MV-4-11 (cell line): ENCODE data around the gene ARID3B.
"Not testable (repeated sequence)": the region's sequence is repeated elsewhere in the genome, so short reads cannot be mapped to it uniquely, and the experiment has no call there.

Experiments
- DNase-seq: peaks from one replicate; lab custom pipeline; 2025; lab: John Stamatoyannopoulos, UW

The ARID3B gene

GRCh38 chr15:74540761-74541493, at the start of gene ARID3B:
Gene ARID3B (plus strand): TSS chr15:74541220. CDS start chr15:74543937, 2,717 bp downstream.
- peak; percentile 97 for DNase-seq

DNA sequence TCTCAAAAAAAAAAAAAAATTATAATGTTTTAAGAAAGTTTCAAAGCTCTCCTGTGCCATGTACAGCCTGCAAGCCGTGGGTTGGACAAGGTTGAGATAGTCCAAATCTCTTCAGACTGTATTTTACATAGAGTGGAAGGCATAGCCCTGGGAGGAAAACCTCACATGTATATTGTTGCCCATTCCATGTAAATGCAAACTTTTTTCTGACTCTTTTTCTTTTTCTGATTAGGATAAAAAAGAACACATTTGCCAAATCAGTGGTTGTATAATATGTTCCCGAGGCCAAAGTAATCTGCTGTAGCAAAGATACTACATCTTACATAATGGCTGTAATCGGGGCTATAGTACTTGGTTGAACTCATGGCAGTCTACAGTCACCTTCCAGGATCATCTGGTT, 44.4 kb upstream of the ARID3B start:
- no peak for DNase-seq

DNA sequence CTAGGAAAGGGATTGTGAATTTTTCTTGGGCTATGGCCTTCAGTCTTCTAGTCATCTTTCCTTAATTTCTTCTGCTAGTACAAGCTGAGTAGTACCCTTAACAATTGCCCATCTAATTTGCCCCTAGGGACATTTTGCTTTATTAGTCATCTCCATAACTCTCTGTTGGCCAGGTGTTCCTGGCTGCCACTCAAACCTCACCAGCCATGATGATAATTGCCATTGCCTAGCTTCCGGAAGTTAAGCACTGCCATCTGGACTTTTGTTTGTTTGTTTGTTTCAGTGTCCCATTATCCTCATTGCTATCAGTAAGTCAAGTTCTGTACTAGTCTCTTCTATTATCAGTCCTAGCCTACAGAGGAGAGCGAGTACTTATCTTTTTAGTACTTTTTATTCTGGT, 43.4 kb upstream of the ARID3B start:
- no peak for DNase-seq

DNA sequence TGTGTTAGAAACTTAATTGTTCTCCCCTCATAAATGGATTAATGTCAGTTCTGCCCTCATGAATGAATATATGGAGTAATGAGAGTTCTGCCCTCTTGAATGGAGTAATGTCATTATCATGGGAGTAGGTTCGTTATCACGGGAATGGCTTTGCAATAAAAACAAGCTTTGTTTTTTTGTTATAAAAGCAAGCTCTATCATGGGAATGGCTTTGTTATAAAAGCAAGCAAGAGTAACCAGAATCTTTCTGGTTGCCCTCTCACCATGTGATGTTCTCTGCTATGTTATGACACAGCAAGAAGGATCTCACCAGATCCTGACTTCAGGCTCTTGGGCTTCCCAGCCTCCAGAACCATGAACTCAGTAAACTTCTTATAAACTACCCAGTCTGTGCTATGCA, 41.7 kb upstream of the ARID3B start:
- DNase-seq: no peak

DNA sequence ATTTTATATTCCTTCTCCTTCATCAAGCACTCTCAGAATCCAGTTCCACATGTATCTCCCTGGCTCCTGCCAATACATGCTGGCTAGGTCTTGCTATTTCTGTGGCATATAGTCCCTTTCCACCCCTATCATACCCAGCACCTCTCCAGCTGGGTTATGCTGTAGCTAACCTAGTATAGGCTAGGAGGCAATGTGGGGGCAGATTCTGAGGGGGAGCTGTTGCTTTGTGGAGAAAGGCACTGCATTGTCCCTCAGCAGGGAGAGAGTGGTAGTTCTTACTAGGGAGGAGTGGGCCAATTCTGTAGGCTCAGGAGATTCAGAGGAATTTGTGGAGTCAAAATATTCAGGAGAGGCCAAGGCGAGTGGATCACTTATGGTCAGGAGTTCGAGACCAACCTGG, 40.6 kb upstream of the ARID3B start:
- DNase-seq: no peak

GRCh38 chr15:74502301-74502700, 38.7 kb upstream of the ARID3B start:
- DNase-seq: peak; percentile 58

DNA sequence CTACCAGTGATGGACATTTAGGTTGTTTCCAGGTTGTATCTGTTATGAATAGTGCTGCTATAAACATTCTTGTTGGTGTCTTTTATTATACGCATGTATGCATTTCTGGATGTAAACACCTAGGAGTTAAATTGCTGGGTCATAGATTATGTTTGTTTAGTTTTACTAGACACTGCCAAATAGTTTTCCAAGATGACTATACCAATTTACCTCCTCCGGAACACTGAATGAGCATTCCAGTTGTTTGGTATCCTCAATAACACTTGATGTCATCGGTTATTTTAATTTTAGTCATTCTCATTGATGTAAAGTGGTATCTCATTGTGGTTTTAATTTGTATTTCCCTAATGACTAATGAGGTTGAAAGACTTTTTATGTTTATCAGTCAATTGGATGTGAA, 36.6 kb upstream of the ARID3B start:
- DNase-seq: no peak

GRCh38 chr15:74504836-74505235, 36.2 kb upstream of the ARID3B start:
- DNase-seq: no peak

DNA sequence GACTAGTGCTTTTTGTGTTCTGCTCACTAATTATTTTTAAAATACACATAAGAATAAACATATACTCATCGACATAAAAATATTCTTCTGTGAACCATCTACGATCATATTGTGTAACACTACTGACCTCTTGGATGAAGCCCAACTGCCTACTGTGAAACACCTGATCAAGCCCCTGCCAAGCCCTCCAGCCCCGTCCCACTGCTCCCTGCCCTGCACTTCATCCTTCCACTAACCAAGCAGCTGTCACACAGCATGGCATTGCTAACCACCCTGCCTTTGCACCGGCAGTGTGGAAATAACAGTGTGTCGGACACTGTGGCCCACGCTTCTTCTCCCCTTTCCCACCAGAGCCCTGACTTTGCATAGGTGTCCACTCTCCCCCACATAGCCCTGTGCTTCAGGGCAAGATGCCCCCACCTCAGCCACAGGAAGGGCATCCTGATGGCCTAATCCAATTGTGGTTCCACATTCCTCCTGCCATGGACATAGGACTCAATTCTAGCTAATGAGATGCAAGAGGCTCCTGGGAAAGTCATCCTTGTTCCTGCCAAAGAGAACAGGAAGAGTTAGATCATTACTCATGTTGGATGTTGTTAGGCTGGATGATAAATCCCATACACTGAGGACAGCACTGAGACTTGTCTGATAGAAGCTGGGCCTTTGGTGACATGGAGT, 35.0 kb upstream of the ARID3B start:
- DNase-seq: no peak

DNA sequence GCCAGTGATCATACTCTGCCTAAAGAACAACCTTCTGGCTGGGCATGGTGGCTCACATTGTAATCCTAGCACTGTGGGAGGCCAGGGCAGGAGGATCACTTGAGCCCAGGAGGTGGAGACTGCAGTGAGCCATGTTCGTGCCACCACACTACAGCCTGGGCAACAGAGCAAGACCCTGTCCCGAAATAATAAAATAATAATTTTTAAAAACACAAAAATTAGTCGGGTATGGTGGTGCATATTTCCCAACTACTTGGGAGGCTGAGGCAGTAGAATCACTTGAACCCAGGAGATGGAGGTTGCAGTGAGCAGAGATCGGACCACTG, 34.5 kb upstream of the ARID3B start:
- DNase-seq: no peak

- peak; percentile 95 for DNase-seq
Measured at GRCh38 chr15:74511583-74511982, 29.4 kb upstream of the ARID3B start.

GRCh38 chr15:74514059-74514458, 27.0 kb upstream of the ARID3B start:
- not testable (repeated sequence) for DNase-seq

- DNase-seq: no peak
Measured at GRCh38 chr15:74517096-74517495, 23.9 kb upstream of the ARID3B start.

- DNase-seq: peak; percentile 34
Measured at GRCh38 chr15:74519311-74519710, 21.7 kb upstream of the ARID3B start.

DNA sequence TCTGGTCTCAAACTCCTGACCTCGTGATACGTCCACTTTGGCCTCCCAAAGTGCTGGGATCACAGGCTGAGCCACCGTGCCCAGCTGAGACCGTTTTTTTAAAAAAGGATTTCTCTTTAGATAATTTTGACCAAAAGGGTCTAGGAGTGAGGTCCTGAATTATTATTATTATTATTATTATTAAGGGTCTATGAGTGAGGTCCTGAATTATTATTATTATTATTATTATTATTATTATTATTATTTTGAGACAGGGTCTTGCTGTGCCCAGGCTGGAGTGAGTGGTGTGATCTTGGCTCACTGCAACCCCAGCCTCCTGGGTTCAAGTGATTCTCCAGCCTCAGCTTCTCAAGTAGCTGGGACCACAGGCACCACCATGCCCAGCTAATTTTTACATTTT, 20.6 kb upstream of the ARID3B start:
- DNase-seq: no peak

DNA sequence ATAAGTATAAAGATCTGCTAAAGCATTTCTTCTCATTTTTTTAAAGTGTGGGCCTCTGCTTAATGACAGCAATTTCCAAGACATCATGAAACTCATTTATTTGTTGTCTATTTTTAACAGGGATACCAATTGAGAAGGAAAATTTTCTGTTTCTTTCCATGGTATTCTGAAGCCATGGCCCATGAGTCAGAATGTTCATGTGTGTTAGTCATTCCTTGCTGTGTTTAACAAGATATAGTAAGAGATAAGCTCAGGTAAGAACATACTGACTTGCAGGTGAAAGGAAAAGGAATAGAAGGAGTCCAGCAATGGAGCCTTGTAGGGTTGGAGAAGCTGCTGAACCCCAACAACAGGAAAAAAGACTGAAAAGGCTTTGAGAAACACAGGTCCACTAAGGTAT, 17.0 kb upstream of the ARID3B start:
- no peak for DNase-seq

- no peak for DNase-seq
Measured at GRCh38 chr15:74525309-74525708, 15.7 kb upstream of the ARID3B start.

DNA sequence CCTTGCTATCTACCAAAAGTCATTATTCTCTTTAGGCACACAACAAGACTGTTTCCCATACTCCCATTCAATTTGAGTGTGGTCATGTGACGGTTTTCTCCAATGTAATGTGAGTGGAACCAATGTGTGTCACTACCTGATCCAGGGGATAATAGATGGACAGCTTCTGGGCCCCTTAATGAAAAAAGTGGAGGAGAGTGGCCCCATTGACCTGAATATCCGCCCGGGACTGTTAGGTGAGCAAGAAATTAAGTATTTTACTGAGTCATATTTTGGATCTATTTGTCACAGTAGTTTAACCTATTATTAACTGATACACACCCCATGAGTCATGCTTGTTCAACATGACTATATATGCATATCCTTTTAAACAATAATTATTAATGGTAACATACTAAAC, 15.1 kb upstream of the ARID3B start:
- no peak for DNase-seq

GRCh38 chr15:74528876-74529275, 12.1 kb upstream of the ARID3B start:
- no peak for DNase-seq

- peak; percentile 80 for DNase-seq
Measured at GRCh38 chr15:74529921-74530320, 11.1 kb upstream of the ARID3B start.

DNA sequence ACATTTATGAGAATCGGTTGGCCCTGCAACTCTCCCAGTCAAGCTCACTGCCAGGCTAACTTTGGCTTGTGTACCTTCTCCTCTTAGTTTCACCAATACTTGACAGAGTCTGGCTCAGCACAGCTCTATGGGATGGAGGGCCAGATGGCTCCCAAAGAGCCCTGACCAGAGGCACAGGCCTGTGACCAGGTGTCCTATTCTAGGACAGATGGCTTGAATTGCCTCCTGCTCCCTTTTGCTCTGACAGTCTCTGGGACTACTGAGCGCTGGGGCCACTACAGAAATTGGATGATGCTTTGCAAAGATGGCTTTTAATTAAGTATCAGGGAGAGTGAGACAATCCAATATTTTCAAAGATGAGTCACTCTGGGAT, 10.3 kb upstream of the ARID3B start:
- DNase-seq: no peak

DNA sequence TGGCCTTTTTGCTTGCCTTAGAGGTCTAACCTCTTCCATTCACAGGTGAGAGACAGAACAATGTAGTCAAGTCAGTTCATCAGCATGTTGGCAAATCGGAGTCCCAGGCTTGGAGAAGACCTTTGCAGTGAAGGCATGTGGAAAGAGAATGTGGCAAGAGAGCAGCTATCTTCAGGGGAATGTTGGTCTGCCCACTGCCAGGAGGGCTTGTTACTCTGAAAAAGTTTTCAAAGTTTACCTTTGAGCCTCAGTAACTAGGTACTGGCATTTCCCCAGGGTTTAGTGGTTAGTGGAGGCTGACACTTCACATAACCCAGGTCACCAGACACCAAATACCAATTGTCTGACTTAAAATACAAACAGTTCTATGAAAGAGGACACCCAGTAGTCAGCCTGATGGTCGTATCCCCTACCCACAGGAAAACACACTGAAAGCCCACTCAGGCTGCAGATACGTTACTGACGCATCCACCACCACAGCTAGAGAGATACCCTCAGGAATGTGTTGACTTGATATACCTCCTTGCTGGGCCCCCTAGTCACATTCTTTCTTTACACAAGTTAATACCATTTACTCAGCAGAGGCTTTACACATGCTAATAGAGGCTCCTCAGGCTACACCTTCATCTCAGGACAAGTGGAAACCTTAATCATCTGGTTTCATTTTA, 9.7 kb upstream of the ARID3B start:
- DNase-seq: no peak

GRCh38 chr15:74535388-74536084, 5.5 kb upstream of the ARID3B start:
- peak; percentile 86 for DNase-seq
